Measurements from ENCODE around the gene SPATA31C2.

The SPATA31C2 gene

DNA sequence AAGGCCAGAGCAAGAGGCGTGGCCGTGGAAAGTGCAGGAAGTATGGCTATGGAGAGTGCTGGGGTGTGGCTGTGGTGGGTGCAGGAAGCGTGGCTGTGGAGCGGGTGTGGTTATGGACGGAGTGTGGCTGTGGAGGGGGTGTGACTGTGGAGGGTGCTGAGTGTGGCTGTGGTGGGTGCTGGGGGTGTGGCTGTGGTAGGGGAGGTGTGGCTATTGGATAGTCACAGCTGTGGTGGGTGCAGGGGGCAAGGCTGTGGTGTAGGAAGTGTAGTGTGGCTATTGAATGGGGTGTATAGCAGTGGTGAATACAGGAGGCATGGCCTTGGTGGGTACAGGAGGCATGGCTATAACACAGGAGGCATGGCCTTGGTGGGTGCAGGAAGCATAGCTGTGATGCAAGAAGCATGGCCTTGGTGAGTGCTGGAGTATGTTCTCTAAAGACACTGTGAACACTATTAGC, 40.8 kb upstream of the SPATA31C2 start:
- no peak for DNase-seq (ENCODE audit: insufficient read length, low spot score)
- FAIRE-seq = no peak

GRCh38 chr9:88178641-88179040, 40.4 kb upstream of the SPATA31C2 start:
- no peak for DNase-seq (ENCODE audit: insufficient read length, low spot score)
- TF ChIP-seq CTCF (IDR thresholded peaks at IDR 0.05; ENCODE audit: insufficient read depth, missing control alignments) = no peak
- FAIRE-seq = no peak

More for the DNA sequence above, 40.8 kb upstream of the SPATA31C2 start:
- TF ChIP-seq CTCF (IDR thresholded peaks at IDR 0.05; ENCODE audit: insufficient read depth, missing control alignments) = no peak

DNA sequence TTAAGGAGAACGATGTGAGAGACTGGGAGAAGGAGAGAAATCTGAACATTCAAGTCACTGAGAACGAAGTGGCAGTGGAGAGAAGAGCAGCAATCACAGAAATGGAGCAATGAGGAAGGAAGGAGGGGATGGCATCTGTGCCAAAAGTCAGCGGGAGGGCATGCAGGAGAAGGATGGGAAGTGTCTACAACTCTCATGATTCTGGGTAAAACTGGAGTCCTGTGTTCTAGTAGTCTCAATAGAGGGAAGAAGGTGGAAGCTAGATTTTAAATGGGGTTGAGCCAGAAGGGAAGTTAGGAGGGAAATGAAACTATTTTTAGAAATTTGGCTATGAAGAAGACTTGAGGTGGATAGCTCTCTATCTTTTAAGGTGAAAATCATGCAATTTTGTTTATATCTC, 39.1 kb upstream of the SPATA31C2 start:
- no peak for TF ChIP-seq CTCF (IDR thresholded peaks at IDR 0.05; ENCODE audit: insufficient read depth, missing control alignments)
- no peak for DNase-seq (ENCODE audit: insufficient read length, low spot score)
- FAIRE-seq = no peak

GRCh38 chr9:88174324-88174723, 36.0 kb upstream of the SPATA31C2 start:
- DNase-seq (ENCODE audit: insufficient read length, low spot score) (no peak), FAIRE-seq (no peak)
- no peak for TF ChIP-seq CTCF (IDR thresholded peaks at IDR 0.05; ENCODE audit: insufficient read depth, missing control alignments)

- DNase-seq (ENCODE audit: insufficient read length, low spot score) (no peak), FAIRE-seq (no peak)
- peak; percentile 97 for TF ChIP-seq CTCF (IDR thresholded peaks at IDR 0.05; ENCODE audit: insufficient read depth, missing control alignments)
Observed at GRCh38 chr9:88173378-88173999, 35.2 kb upstream of the SPATA31C2 start.

DNA sequence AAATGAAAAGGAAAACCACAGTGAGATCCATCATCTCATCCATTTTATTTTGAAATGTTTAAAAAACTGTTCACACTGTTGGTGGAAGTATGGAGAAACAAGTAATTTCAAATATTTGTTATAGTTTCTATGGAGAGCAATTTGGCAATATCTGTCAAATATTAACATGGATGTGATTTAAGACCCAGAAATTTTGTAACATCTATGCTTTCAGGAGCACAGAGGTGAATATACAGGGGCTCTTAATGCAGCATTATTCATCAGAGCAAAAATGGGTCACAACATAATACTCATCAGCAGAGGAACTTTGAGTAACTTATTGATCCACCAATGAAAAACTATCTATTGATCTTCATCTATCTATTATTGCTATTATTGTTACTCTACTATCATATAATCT, 31.4 kb upstream of the SPATA31C2 start:
- no peak for DNase-seq (ENCODE audit: insufficient read length, low spot score)
- no peak for TF ChIP-seq CTCF (IDR thresholded peaks at IDR 0.05; ENCODE audit: insufficient read depth, missing control alignments)
- no peak for FAIRE-seq

DNA sequence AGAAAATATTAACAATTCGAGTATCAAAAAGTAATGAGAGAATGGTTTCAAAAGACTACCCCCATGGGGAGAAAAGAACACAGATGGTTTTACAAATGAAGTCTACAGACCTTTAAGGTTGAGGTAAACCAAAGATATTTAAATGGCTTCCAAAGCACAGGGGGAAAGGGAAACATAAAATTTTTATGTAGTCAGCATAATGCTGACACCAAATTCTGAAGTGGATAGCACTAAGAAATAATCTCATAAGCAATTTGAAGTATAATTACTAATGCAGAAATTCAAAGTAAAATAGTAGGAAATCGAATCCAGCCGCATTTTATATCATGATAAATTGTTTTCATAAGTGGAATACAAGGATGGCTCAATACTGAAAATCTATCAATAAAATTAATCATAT, 30.3 kb upstream of the SPATA31C2 start:
- TF ChIP-seq CTCF (IDR thresholded peaks at IDR 0.05; ENCODE audit: insufficient read depth, missing control alignments) = no peak
- FAIRE-seq (no peak), DNase-seq (ENCODE audit: insufficient read length, low spot score) (no peak)

Data from D721Med (cell line).